Activated CD4-positive, alpha-beta T cell treated with anti-CD3 and anti-CD28 coated beads, Interleukin-2, amount 50 U/mL, for 1 hour (primary cell): ENCODE data around the gene LFNG.

Source experiments
- DNase-seq: peaks from one replicate; pipeline ENCODE4 v3.0.0-alpha.2; 2020

LFNG gene

DNA sequence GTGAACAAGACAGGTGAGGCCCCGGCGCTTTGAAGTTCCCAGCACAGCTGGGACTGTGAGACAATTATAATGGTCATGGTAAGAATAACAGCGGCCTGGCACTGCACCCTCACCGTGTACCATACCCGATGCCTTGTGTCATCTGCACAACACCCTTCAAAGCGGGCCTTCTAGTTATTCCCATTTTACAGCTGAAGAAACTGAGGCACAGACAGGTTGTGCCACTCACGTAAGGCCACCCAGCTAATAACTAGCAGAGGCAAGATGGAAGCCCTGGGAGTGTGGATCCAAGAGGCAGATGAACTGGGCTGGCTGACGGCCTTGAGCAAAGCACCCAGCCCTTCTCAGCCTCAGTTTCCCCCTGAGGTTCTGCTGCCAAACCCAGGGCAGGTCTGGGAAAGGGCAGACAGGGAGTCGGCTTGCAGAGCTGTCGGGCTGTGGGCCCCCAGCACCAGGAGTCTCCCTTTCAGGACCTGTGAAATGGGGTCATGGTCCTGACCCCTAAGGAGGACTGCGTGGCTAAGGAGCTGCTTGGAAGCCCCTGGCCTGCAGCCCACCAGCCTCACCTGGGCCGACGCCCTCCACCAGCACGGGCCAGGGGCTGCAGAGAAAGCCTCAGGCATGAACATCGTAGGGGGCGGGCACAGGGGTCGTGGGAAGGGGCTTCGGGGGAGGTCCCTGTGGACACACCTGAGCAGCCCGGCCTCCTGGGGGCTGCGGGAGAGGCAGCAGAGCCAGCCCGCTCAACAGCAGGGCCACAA, 15.3 kb upstream of the LFNG start:
- no peak for DNase-seq

DNA sequence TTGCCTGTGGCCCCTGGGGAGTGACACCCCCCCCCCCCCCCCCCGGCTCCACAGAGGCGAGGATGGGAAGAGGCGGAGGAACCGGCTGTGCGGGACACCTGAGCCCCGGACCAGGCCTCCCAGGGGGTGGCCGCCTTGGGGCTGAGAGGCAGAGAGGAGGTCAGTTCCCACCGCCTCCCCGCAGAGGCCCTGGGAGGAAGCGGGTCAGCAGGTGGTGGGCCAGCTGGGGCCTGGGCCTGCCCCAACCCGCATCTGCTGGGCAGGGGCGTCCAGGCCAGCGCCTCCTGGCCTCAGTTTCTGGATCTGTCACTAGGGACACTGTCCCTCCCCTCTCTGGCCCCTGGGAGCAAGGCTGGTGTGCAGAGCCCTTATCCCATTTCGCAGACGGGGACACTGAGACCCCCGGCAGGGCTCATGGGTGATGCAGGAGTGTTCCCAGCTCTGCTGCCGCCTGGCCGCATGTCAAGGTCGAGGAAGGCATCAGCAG, 14.6 kb upstream of the LFNG start:
- no peak for DNase-seq

DNA sequence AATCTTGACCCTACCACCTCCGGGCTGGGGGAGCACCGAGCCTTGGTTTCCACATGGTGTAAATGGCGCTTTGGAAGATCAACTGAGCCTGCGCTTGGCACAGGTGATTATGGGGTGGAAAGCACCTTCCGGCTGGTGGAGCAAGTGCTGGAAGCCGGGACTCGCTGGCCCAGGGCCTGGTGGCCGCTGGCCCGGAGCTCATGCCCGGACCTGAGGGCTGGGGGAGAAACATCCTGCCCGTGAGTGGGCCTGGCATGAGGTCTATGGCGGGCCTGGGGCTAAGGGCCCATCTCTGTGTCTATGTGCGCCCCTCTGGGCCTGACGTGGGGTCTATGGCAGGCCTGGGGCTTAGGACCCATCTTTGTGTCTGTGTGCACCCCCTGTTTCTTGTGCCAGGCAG, 14.2 kb upstream of the LFNG start:
- DNase-seq, result no peak

DNA sequence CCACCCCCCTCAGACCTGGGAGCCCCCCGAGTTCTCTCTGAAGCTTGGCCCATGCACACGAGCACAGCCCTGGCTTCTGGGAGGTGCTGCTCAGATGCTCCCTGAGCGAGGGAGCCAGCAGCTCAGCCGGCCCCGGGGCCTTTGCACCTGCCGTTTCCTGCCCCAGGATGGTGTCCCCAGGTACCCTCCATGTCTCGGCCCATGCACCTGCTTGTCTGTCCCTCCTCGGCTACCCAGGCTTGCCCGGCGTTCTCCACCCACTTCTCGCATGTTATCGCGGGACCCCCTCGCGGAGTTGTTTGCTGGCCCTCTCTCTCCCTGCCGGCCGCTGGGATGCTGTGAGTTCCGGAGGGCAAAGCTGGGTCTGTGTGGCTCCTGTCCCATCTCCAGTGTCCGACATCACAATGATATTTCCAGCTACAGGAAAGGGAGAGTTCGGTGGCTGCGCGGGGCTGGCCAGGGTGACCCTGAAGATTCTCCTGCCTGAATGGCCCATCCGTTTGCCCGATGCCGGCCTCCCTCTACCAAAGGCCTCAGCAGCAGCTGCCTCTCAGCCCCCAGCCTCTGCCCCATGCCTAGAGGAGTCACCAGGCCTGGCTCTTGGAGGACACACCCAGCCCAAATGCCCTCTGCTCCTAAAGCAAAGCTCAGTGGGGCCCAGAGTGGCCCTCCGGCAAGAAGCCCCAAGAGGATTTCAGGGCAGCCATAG, 12.2 kb upstream of the LFNG start:
- no peak for DNase-seq

DNA sequence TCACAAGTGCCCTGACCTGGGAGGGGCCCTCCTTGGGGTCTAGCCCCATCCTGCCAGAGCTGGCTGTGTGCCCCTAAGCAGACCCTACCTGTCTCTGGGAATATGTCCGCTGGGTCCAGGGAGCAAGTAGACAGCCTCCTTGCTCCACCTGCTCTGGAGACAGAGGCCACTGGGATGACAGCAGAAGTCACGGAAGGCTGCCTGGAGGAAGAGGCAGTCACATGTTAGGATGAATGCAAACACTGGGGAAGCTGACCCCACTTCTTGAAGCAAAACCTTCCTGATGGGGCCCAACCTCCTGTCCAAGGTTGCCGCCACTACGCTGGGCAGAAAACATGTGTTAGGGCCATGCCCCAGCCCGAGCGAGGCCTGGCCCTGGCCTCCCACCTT, 11.7 kb upstream of the LFNG start:
- DNase-seq, result no peak

DNA sequence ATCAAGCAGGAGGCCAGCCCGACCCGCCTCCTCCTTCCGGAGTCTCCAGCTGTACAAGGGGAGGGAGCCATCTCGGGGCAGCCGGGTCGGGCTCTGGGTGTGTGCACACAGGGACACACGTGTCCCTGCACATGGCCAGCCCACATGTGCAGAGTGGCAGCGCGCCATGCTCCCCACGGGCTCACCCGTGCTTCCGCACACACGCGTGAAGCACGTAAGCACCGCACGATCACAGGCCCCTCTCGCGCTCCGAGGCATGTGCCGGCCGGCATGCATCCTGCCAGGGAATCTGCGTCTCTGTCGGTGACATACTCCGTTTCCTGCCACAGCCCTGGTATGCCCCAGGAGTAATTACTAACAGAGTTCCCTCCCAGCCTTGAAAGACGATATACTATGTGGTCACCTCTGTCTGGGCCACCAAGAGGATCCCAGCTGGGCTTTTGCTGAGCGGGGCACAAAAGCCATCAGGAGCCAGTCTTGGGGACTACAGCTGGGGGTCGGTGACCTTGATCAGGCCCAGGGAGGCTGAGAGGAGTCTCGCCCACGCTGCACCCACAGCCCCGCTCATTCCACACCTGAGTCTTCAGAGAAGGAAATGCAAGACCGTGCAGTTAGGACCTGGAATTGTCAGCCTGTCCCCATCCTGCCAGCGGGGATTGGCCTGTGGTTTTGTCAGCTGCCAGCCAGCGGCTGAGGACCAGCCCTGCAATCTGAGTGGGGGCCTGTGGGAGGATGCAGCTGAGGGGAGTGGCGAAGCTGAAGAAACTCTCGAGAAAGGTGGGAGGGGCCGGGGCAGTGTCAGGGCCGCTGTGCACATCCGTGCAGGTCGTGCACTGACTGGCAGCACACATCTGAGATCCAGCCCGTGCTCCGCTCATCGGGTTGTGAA, 11.0 kb upstream of the LFNG start:
- DNase-seq, result peak; percentile 73

DNA sequence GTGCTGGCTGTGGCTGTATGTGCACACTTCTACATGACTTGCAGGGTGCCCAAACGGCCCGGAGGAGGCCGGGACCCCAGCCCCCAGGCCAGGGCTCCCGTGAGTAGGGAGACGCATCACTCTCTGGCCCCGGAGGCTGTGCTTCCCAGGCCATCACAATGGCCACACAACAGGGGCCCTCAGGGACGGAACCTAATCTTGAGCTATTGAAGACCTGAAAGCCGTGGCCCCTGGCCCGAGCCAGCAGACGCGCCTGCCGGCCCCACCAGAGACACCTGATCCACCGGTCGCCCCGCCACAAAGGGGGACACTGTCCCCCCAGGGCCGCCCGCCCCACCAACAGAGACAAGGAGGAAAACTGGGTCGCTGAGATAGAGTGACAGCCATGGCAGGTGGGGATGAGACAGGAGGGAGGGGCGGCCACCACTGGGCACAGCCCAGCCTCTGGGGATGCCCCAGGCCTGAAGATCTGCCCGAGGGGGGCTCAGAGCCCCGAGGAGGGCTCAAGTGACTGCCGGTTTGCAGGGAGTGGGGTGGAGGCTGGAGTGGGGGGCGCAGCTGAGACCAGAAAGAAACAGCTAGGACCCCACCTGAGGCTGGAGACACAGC, 10.2 kb upstream of the LFNG start:
- DNase-seq, result no peak

DNA sequence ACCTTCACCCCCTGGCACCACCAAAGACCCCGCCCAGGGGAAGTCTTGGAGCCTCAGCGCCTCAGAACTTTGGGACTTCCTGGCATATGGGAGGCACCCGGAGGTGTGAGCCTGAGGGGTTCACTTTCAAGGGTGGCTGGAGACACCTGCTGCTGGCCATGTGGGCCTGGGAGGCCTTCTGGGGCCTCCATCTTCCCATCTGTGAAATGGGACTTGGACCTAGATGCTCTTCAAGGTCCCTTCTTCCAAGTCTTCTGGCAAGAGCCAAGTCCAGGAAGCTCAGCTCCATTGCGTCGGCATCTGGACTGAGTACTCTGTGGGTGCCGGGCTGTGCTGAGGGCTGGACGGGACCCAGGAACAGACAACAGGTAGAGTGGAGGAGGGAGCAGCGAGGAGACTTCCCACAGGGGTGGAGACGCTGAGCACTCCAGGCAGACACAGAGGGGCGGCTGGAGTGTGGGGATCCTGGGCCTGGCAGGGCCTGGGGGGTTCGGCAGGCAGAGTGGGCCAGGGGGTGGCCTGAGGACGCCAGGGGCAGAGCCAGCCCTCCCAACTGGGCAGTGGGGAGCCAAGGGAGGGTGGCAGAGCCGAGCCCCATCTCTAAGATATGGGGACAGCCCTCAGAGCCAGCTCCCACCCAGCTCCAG, 9.3 kb upstream of the LFNG start:
- DNase-seq, result no peak

DNA sequence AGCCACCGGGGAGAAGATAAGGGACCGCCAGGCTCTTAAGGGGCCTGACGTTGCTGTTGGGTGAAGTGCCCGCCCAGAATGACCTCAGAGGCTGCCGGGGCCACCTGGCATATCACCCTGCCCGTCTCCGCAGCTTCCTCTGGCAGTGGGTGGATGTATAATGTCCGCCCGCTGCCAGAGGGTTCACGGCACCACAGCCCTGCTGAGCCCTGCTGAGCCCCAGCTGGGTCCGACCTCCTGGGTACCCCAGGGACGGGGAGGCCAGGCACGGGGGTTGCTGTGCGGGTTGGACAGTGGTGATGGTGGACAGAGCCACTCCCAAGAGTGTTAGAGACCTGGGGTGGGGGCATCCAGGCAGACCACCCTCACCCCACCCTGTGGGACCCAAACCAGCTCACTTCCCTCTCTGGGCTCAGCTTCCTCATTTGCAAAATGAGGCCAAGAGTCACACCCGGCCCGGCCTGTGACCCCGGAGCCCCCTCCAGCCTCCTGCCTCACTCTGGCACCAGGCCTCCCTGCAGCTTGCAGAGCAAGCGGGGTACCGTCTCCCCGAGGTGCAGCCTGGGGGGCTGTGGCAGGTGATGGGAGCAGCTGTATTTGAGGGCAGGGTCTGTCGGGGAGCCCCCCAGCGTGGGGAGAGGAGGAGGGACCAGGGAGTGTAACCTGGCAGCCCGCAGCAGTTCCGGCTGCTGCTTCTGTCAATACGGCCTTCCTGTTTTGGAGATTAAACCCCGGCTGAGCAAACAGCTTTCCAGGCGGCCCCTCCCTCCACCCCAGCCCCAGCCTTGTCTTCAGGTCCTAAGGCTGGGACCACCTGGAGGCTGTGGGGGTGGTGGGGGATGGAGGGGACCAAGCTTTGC, 8.4 kb upstream of the LFNG start:
- DNase-seq, result peak; percentile 61

DNA sequence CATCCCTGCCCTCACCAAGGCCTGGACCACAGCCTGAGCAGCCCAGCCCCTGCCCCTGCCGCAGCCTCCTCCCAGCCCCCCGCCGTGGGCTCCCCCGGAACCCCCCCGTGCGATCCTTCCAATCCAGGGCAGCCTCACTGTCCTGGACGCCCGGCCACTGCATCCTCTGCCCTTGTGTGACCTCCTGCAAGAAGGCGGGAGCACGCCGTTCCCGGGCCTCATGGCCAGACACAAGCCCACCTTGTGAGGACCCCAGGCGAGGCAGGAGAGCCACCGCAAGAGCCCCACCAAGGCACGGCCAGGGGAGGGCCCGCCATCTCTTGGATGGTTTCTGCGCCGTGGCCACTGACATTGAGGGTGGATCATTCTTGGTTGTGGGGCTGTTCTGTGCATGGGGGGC, 7.8 kb upstream of the LFNG start:
- no peak for DNase-seq

DNA sequence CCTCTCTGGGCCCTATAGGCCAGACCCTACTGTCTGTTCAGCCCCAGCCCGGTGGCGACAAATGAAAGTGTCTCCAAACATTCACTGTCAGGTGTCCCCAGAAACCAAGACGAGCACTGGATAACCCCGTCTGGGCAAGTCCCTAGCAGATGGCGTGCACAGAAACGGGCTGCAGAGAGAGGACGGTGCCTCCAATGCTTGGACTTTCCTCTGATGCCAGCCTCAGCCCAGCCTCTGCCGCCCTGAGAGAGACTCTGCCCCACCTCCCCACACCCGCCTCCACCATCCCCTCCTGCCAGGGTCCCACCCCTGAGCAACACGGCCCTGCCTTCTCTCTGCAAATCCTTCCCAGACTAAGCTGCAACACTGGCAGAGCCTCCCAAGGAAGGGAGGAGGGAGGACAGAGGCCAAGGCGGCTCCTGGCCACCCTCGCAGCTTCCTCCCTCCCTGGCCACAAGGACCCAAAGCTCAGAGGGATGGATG, 7.4 kb upstream of the LFNG start:
- DNase-seq, result no peak

DNA sequence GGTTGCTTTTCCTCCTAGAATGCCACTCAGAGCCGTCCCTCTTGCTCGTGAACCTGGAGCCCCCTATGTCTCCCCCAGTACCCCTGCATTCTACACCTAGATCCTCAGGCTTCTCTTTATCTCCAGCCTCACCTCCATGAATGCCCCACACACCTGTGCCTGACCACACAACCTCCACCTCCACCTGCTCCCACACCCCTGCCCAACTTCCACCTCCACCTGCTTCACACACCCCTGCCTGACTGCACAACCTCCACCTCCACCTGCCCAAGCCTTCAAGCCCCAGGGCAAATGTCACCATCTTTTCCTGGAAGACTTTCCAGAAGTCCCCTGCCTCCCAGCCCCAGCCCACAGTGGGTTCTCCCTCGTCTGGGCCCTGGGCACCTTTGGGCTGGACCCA, 6.9 kb upstream of the LFNG start:
- DNase-seq, result no peak

DNA sequence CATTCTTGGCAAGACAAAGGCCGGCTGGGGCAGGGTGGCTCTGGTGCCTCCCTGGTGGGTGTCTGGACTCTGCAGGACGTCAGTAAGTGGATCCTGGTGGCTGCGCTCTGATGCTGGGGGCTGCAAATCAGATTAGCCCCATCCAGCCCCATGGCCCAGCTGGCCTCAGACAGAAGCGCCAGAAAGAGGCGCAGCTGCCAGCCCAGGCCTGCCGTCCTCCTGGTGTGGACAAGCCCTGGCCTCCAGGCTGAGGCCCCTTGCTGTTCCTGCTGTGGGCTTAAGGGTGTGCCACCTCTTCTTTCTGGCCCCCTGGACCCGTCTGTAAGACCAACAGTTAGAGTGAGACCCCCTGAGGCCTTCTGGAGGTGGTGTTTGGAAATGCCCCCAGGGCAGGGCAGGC, 5.9 kb upstream of the LFNG start:
- no peak for DNase-seq

DNA sequence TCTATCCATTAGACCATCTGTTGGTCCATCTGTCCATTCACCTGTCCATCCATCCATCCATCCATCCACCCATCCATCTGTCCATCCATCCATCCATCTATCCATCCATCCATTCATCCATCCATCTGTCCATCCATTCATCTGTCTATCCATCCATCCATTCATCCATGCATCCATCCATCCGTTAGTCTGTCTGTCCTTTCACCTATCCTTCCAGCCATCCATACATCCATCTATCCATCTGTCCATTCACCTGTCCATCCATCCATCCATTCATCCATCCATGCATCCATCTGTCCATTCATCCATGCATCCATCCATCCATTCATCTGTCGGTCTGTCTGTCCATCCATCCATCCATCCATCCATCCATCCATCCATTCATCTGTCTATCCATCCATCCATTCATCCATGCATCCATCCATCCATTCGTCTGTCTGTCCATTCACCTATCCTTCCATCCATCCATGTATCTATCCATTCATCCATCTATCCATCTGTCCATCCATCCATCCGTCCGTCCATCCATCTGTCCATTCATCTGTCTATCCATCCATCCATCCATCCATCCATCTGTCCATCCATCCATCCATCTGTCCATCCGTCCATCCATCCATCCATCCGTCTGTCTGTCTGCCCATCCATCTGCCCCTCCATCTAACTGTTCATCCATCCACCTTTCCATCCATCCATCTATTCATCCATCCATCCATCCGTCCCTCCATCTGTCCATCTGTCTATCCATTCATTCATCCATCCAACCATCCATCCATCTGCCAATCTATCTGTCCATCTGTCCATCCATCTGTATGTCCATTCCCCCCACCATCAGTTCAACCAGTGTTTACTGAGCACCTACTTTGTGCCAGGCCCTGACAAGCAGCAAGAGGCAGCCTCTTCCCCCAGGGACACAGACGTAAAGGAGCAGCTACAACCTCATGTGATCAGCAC, 4.8 kb upstream of the LFNG start:
- no peak for DNase-seq

DNA sequence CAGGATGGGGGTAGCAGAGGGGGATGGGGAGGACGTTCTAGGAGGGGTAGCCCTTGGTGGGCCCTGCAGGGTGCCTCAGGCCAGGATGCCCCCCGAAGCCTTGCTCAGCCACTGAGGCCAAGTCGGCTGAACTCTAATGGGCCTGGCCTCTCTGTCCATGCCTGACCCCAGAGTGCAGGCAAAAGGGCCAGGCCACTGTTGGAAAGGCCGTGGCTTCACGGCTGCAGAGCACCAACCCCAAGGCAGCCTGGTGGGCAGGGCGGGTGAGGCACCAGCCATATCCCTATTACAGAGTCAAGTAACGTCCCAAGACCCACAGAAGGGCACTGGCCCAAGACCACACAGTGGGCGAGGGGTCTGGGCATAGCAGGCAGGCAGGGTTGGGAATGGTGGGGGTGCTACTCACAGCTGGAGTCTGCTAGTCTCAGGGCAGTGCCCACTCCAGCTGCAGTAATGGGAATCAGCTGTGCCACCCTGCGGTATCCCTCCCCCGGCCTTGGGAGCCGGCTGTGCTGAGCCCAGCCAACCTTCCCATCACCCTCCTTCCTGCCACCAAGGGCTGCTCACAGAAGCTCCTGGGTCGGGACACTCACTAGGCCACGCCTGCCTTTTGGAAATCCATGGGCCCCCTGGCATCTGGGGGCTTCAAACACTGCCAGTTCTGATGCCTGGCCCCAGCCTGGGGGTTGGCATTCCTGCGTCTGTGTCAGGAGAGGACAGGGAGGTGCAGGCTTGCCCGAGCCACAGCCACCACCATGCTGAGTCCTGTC, 4.0 kb upstream of the LFNG start:
- DNase-seq, result no peak

DNA sequence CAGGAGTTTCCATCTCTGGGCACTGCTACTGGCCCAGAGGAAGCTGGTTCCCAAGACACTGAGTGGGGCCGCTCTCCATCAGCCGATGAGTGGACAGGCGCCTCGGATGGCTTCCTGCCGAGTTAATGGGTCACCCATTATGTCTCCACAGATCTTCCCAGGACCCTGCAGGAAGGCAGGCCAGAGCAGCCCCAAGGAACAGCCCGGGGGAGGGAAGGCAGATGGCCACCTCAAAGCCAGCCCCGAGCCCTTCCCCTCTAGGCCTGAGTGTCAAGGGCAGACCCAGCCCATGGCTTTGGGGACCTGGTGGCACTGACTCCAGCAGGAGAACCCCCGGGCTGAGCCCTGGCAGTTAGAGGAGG, 3.4 kb upstream of the LFNG start:
- DNase-seq, result no peak

DNA sequence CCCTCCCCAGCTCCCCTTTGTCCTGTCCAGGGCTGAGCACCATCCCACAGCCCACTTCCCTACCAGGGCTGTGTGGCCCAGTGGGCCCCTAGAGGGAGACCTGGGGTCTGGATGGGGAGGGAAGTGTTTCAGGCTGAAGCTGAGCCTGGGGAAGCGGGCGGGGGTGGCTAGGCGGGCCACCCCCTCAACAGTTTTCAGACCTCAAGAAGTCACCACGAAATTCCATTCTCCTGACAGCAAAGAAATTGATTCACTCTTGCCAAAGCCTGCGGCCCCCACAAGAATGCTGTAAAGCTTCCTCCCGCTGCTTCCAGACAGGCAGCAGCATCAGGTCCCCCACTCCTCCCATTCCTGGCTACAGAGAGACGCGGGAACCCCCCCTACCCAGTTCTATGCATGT, 2.5 kb upstream of the LFNG start:
- DNase-seq, result no peak

DNA sequence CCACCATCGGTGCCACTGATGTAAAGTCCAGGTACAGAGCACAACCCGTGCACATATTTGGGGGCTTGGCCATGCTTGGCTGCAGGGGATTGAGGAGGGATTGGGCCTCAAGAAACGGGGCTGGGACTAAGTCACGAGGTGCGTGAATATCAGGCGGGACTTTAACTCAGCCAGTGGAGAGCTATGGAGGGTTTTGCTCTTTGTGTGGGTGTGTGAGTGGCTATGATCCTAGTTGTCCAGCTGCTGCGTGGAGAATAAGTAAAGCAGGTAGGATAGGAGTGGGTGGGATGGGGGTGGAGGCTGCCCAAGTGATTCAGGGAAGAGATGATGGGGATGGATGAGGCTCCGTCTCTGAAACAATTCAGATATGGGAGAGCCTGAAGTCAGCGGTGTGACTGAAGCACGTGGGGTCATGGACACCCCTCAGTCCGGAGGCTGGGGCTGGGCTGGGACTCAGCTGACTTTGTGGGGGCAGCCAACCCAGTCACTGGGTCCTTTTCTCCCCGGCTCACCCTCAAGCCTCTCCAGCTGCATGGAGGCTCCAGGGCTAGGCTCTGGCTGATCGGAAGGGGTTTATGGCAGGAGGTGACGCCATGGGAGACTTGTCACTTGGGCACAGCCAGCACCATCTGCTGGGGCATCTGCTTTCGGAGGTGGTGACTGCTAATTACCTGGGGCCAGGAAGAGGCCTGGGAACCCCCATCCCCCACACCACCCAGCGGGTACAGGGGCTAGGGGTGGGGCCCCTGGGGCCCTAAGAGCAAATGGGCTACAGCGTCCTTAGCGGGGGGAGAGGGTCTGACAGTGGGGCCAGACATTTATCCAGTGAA, 1.7 kb upstream of the LFNG start:
- no peak for DNase-seq

DNA sequence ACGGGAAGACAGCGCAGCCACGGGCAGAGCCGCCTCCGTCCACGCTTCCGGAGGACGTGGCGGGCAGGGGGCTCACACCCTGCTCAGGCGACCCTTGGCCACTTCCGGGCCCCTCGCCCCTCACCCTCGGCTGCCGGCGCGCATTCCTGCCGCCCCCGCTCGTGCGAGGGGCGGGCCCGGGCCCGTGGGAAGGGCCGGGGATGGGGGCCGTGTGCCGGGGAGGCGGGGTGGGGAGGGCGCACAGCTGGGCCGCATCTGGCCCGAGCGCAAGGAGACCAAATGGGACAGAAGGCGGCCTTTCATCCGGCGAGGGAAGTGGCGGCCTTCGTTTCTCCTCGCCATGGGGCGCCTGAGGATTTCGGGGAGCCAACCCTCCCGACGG, 846 bp upstream of the LFNG start:
- no peak for DNase-seq
